ENCODE measurements around the gene RUNX1. TPM values are rescaled to one million over a fixed set of nuclear protein-coding genes. Genes with fewer than 3 reads are reported as not detected.

RUNX1 gene
- total RNA-seq, 1 experiment from 2014 or later, result 13.8 TPM

GRCh38 chr21:34882719-34883131 is 166.4 kb downstream of the RUNX1 start:
- DNase-seq (ENCODE audit: low read depth), result peak; percentile 41

- DNase-seq (ENCODE audit: low read depth), result peak; percentile 94
These were observed 167.2 kb downstream of the RUNX1 start for GRCh38 chr21:34881839-34882371.

GRCh38 chr21:34881421-34881820 is 167.7 kb downstream of the RUNX1 start:
- DNase-seq (ENCODE audit: low read depth), result peak; percentile 85

- DNase-seq (ENCODE audit: low read depth), result no peak
These were observed 168.7 kb downstream of the RUNX1 start for GRCh38 chr21:34880401-34880800.

GRCh38 chr21:34878940-34879339 is 170.2 kb downstream of the RUNX1 start:
- no peak for DNase-seq (ENCODE audit: low read depth)

GRCh38 chr21:34878501-34878900 is 170.6 kb downstream of the RUNX1 start:
- DNase-seq (ENCODE audit: low read depth), result no peak

GRCh38 chr21:34877485-34878128 is 171.5 kb downstream of the RUNX1 start:
- no peak for DNase-seq (ENCODE audit: low read depth)

GRCh38 chr21:34875830-34876229 is 173.3 kb downstream of the RUNX1 start:
- DNase-seq (ENCODE audit: low read depth), result no peak

GRCh38 chr21:34874684-34875513 is 174.2 kb downstream of the RUNX1 start:
- DNase-seq (ENCODE audit: low read depth), result no peak

- no peak for DNase-seq (ENCODE audit: low read depth)
These were observed 177.8 kb downstream of the RUNX1 start for GRCh38 chr21:34871026-34871908.

- DNase-seq (ENCODE audit: low read depth), result no peak
These were observed 178.9 kb downstream of the RUNX1 start for GRCh38 chr21:34870246-34870645.

GRCh38 chr21:34869545-34869944 is 179.6 kb downstream of the RUNX1 start:
- no peak for DNase-seq (ENCODE audit: low read depth)

GRCh38 chr21:34867785-34868184 is 181.3 kb downstream of the RUNX1 start:
- DNase-seq (ENCODE audit: low read depth), result no peak

GRCh38 chr21:34865400-34866241 is 183.5 kb downstream of the RUNX1 start:
- DNase-seq (ENCODE audit: low read depth), result peak; percentile 99

GRCh38 chr21:34864370-34865149 is 184.5 kb downstream of the RUNX1 start:
- no peak for DNase-seq (ENCODE audit: low read depth)

GRCh38 chr21:34862951-34863350 is 186.2 kb downstream of the RUNX1 start:
- no peak for DNase-seq (ENCODE audit: low read depth)

- DNase-seq (ENCODE audit: low read depth), result no peak
These were observed 187.8 kb downstream of the RUNX1 start for GRCh38 chr21:34861258-34861657.

GRCh38 chr21:34859976-34860653 is 189.0 kb downstream of the RUNX1 start:
- no peak for DNase-seq (ENCODE audit: low read depth)

- no peak for DNase-seq (ENCODE audit: low read depth)
These were observed 190.5 kb downstream of the RUNX1 start for GRCh38 chr21:34858559-34858958.

GRCh38 chr21:34857874-34858273 is 191.2 kb downstream of the RUNX1 start:
- no peak for DNase-seq (ENCODE audit: low read depth)

Measured in M059J (cell line).